GM21825 (cell line): ENCODE results near the gene SAT2.
A peak's percentile ranks its signal among the peaks of the same experiment; 100 is the strongest.
"Not testable (repeated sequence)": the region's sequence is repeated elsewhere in the genome, so short reads cannot be mapped to it uniquely, and the experiment has no call there.

Experiments
- ATAC-seq: cut with Tn5 transposase; IDR thresholded peaks from one replicate; pipeline ENCODE4 v1.9.1; 2021; ENCODE audit warnings: mild to moderate bottlenecking, moderate library complexity; ENCODE audit not compliant: unreplicated experiment

The SAT2 gene

GRCh38 chr17:7634384-7634783 lies 6.8 kb upstream of the SAT2 start:
- ATAC-seq, result no peak

DNA sequence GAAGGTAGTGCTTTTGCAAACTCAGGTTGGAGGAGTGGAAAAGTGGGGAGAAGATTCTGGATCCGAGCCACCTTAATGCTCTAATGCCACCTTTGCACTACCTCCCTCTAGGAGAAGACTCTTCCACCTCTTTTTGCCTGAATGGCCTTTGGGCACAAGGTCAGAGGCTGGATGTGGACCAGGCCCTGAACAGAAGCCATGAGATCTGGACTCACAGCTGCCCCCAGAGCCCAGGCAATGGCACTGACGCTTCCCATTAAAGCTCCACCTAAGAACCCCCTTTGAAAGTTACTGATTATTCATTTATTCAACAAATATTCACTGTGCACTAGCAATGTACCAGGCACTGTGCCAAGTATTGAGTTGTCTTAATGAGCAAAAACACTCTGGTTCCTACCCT lies 5.5 kb upstream of the SAT2 start:
- ATAC-seq, result no peak

- no peak for ATAC-seq
Observed at GRCh38 chr17:7632492-7632894, 4.9 kb upstream of the SAT2 start.

DNA sequence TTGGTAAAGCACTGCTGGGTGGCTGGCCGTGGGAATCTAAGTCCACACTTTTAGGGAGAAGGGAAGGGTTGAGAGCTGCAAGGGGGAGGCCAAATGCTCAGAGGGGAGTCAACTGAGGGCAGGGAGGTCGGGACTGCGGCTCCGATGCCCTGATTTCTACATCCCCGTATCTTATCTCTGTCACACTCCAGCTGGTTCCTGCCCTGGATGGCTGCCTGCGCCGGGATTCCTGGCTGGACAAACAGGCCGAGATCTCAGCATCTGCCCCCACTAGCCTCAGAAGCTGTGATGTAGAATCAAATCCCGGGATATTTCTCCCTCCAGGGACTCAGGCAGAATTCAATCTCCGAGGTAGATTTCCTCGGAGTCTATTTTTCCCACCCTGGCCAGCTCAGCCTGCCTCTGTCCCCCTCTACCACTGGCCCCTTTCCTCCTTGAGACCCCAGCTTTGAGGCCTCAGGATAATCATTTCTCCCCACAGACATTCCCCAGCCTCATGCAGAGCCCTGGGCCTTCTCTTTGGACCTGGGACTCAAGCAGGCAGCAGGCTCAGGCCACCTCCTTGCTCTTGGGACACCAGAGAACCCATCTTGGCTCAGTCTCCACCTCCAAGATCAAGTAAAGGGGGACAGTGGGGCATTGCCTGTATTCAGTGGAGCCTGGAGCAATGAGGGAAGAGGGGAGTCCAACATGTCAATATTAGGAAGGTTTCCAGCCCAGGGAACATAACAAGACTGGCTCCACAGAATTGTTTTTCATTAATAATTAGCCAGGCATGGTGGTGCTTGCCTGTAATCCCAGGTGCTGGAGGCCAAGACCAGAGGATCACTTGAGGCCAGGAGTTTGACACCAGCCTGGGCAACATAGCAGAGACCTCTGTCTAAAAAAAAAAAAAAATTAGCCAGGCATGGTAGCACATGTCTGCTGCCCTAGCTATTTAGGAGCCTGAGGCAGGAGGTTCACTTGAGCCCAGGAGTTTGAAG lies 4.1 kb upstream of the SAT2 start:
- no peak for ATAC-seq

DNA sequence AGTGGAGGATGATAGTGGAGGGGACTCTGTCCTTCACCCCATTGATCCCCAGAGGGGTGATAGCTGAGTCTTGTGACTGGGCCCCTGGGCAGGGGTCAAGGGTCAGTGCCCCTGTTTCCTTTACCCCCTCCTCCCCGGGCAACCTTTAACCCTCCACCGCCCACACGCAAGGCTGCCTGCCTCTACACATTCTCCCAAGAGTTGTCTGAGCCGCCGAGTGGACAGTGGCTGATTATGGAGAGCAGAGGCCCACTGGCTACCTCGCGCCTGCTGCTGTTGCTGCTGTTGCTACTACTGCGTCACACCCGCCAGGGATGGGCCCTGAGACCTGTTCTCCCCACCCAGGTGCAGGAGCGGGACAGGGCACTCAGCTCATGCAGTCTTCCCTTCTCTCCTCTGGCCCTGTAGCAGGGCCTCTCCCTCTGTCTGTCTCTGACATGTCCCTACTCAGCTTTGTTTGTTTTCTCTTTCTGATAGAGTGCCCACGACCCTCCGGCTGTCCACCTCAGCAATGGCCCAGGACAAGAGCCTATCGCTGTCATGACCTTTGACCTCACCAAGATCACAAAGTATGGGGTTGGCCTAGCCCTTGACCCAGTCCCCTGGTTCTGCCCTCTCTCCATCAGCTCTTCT lies 2.4 kb upstream of the SAT2 start, which contains the start of gene SHBG:
TSS of gene SHBG (plus strand) at position 197 of the 633 bp plus-strand sequence. CDS start at position 235, 38 bp downstream.
- no peak for ATAC-seq

DNA sequence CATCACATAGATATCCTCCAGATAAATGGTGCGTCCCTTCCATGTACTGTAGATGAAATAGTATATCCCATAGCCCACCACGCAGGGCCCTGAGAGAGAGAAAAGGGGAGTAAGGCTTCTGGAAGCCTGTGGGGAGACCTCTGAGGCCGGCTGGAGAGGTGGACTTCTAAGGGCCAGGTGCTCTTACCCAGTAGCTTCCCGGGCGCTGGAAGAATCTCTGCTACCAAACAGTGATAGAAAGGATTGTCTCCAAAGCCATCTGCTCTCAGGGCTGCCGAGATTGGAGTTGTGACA lies 718 bp downstream of the SAT2 start:
- no peak for ATAC-seq

GRCh38 chr17:7626307-7626706 lies 1.3 kb downstream of the SAT2 start:
- no peak for ATAC-seq

GRCh38 chr17:7625749-7626148 lies 1.9 kb downstream of the SAT2 start:
- not testable (repeated sequence) for ATAC-seq

- ATAC-seq, result no peak
Observed at GRCh38 chr17:7623661-7624060, 4.0 kb downstream of the SAT2 start.

GRCh38 chr17:7620835-7621234 lies 6.8 kb downstream of the SAT2 start:
- ATAC-seq, result no peak

DNA sequence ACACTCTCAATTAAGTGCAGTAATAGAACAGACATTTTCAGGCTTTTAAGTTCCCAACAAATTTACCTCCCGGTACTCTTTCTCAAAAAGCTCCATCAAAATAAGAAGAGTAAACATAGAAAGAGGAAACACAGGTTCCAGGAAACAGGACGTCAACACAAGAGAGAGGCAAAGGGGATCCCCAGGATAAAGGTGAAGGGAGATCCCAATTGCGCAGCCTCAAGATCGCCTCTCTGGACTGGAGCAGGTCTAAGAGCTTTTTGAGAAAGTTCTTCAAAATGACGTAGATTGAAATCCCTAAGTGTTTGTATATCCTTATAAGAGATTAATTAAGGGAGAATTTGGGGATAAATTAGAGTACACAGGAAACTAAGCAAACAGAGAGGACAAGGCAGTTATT lies 9.0 kb downstream of the SAT2 start:
- no peak for ATAC-seq

GRCh38 chr17:7615265-7615747 lies 12.3 kb downstream of the SAT2 start:
- ATAC-seq, result no peak

- ATAC-seq, result peak; percentile 77
Observed at GRCh38 chr17:7614425-7615264, 13.0 kb downstream of the SAT2 start, which contains the start of gene FXR2. Gene FXR2, minus strand, starts transcription at chr17:7614897. Its CDS starts 365 bp downstream, at chr17:7614532.

- ATAC-seq, result no peak
Observed at GRCh38 chr17:7613769-7614424, 13.7 kb downstream of the SAT2 start.

DNA sequence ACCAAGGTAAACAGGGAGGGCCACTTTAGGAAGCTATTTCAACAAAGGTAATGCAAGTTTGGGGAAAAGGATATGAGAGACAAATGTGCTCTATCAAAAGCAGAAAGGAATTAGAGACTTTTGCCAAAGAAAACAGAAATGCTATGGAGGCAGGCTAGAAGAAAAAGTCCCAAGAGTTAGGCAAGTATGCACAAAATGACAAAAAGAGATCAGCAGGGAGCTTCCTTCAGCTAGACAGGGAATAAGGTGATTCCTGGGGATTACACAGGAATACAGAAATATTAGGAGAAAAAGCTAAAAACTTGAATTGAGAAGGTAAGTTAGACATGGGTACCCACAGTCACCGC lies 15.4 kb downstream of the SAT2 start:
- ATAC-seq, result no peak

DNA sequence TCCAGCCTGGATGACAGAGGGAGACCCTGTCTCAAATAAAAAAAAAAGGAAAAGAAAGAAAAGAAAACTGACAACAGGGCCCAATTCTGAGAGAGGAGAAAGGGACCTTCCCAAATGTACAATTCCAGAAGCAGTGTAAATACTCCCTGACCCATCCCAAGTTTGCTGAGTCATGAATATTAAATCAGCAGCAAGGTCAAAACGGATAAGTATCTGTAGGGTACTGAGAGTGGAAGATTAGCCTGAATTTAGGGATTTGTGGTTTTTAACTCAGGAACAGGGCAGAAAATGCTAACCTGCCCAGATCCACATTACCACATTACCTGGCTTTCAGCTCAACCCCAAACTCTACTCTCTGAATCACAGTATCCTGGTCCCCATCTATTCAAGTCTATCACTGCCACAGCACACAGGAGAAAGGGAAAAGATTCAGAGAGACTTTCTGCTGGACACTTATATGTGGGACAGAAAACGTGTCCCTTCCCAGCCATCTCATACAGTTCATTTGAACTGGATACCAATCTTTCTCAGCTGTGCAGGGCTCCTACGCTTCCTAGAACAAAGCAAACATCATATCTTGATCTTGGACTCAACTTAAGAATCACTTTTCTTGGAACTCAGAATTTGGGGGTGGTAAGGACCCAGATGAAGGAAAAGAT lies 15.9 kb downstream of the SAT2 start:
- no peak for ATAC-seq

- ATAC-seq, result no peak
Observed at GRCh38 chr17:7610641-7611040, 17.0 kb downstream of the SAT2 start.

DNA sequence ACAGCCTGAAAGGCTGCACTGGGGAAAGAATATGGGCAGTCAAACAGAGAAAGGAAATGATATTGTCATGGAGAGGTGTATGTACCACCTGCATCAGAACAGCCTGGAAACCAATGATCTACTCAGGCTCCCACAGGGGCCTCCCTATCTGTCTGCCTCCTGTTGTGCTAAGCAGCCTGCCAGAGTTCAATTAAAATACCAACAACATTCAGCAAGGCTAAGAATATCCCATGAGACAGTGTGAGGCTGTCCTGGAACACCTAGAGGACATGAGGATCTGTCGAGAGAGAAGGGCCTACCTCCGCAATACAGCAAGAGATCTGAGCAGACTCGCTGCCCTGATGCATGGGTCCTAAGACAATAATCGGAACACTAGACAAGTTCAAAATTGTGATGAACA lies 21.3 kb downstream of the SAT2 start:
- ATAC-seq, result no peak

GRCh38 chr17:7597561-7597960 lies 30.1 kb downstream of the SAT2 start:
- not testable (repeated sequence) for ATAC-seq

DNA sequence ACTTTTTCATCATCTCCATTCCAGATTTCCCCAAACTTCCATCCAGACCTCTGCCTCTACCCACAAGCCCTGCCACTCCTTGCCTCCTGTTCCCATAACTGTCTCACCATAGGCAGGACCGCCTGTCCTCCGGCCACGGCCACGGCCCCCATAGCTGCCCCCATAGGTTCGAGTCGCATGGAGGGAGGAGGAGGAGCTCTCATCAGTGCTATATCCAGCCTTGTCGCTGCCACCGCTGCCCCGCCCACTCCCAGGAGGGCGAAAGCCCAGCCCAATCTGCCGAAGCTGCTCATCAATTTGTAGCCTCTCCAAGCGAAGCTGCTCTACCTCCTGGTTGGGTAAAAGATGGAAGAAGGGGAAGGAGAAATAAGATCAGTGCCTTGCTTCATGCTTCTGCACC lies 34.3 kb downstream of the SAT2 start:
- ATAC-seq, result no peak
